ENCODE results near the gene CD80.

DNA sequence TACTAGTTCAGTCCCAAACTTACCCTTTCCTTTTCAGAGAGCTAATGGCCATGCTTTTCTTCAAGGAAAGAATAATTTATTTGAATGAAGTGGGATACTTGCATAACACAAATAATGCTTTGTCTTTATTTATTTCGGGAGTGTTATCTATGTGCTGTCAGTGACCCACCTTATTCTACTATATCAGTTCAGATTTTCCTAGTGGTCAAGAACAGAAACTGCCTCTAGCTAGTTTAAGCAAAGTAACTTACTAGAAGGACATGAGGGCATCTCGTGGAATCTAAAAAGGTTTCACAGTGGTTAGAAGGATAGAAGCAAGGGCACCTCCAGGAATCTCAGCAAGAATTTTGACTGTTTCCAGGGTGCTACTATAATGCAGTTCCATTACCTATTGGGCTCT, 64.8 kb downstream of the CD80 start:
- TF ChIP-seq, protein P1, sequence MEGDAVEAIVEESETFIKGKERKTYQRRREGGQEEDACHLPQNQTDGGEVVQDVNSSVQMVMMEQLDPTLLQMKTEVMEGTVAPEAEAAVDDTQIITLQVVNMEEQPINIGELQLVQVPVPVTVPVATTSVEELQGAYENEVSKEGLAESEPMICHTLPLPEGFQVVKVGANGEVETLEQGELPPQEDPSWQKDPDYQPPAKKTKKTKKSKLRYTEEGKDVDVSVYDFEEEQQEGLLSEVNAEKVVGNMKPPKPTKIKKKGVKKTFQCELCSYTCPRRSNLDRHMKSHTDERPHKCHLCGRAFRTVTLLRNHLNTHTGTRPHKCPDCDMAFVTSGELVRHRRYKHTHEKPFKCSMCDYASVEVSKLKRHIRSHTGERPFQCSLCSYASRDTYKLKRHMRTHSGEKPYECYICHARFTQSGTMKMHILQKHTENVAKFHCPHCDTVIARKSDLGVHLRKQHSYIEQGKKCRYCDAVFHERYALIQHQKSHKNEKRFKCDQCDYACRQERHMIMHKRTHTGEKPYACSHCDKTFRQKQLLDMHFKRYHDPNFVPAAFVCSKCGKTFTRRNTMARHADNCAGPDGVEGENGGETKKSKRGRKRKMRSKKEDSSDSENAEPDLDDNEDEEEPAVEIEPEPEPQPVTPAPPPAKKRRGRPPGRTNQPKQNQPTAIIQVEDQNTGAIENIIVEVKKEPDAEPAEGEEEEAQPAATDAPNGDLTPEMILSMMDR (IDR thresholded peaks at IDR 0.05) = no peak
- TF ChIP-seq POLR2AphosphoS5 (IDR thresholded peaks at IDR 0.05) = no peak
- TF ChIP-seq POLR2A (IDR thresholded peaks at IDR 0.05) = no peak

All from transverse colon (tissue), 4 donors.